Measurements from ENCODE around the gene ALG12. TPM values are rescaled to one million over a fixed set of nuclear protein-coding genes. Genes with fewer than 3 reads are reported as not detected.

The ALG12 gene
- total and polyA plus RNA-seq, 2 of the 13 experiments (the other 11 are each of a cell fraction or from before 2014, with no cell fraction given): 7.8 to 15.8 TPM

GRCh38 chr22:49951986-49952896, 34.0 kb upstream of the ALG12 start (continued):
- no peak for TF ChIP-seq ZBTB40 (IDR thresholded peaks at IDR 0.05)
- peak; percentile 41; the same call in 1 of the 2 replicates for TF ChIP-seq ZBTB40 (CRISPR knock-in tag; IDR thresholded peaks at IDR 0.05)
- TF ChIP-seq ZMYM3 (CRISPR knock-in tag; IDR thresholded peaks at IDR 0.05): no peak; the same call in 1 of the 2 replicates
- no peak for TF ChIP-seq ZFP37 (CRISPR knock-in tag; IDR thresholded peaks at IDR 0.05; ENCODE audit: borderline replicate concordance)
- peak; percentile 36 for TF ChIP-seq ZFY (CRISPR knock-in tag; IDR thresholded peaks at IDR 0.05)
- TF ChIP-seq NKX3-1 (CRISPR knock-in tag; IDR thresholded peaks at IDR 0.05): no peak
- no peak for TF ChIP-seq CBFB (CRISPR knock-in tag; IDR thresholded peaks at IDR 0.05)
- 0 out of 2 replicates have a peak, but pooled peaks have one; percentile 36 for TF ChIP-seq MEIS2 (CRISPR knock-in tag; IDR thresholded peaks at IDR 0.05)
- TF ChIP-seq ZNF12 (CRISPR knock-in tag; IDR thresholded peaks at IDR 0.05): no peak
- TF ChIP-seq CTCF (CRISPR knock-in tag; IDR thresholded peaks at IDR 0.05): no peak
- no peak for TF ChIP-seq ZNF234 (CRISPR knock-in tag; conservative IDR thresholded peaks at IDR 0.05)
- no peak for TF ChIP-seq ZNF766 (CRISPR knock-in tag; IDR thresholded peaks at IDR 0.05; ENCODE audit: borderline replicate concordance)
- no peak for TF ChIP-seq RBM22 (optimal IDR thresholded peaks at IDR 0.05; ENCODE audit: low read length)
- TF ChIP-seq ARNT (IDR thresholded peaks at IDR 0.05): no peak
- no peak for TF ChIP-seq TEF (CRISPR knock-in tag; IDR thresholded peaks at IDR 0.05)
- TF ChIP-seq FUBP1 (CRISPR knock-in tag; IDR thresholded peaks at IDR 0.05; ENCODE audit: borderline replicate concordance): no peak
